TTC549 (cell line): ENCODE results near the gene SPRR2G.
"Not testable (repeated sequence)": the region's sequence is repeated elsewhere in the genome, so short reads cannot be mapped to it uniquely, and the experiment has no call there.

Experiments
- FAIRE-seq: peaks from 2 replicates; lab custom pipeline; 2012; peaks lifted over from hg19 to GRCh38; lab: Jason Lieb, UNC

The SPRR2G gene

GRCh38 chr1:153113416-153113815, 37.3 kb downstream of the SPRR2G start, which contains the start of gene SPRR2F:
TSS of gene SPRR2F (minus strand) at chr1:153113516. CDS start at chr1:153112733, 783 bp downstream.
- FAIRE-seq: no peak

- not testable (repeated sequence) for FAIRE-seq
These were observed 38.2 kb downstream of the SPRR2G start for GRCh38 chr1:153112454-153112853.

GRCh38 chr1:153100245-153100644, 50.4 kb downstream of the SPRR2G start:
- FAIRE-seq: no peak
